GM13976 (cell line): ENCODE data around the gene ACAD10.

ENCODE experiments used
- DNase-seq: peaks from one replicate; pipeline ENCODE4 v3.0.0; 2012; ENCODE audit warnings: low spot score
- in situ Hi-C: fragments of 300-500 bp; cut with MboI; formaldehyde crosslinking; loops from one replicate; pipeline ENCODE4 v1.12.0; 2022; ENCODE audit warnings: low sequenced_read_pairs, mixed read lengths, inconsistent platforms; ENCODE audit not compliant: unreplicated experiment
- TF ChIP-seq, protein P1 (sequence below): IDR thresholded peaks from 2 replicates; pipeline ENCODE4 v1.5.1; 2012; ENCODE audit warnings: borderline replicate concordance, mild to moderate bottlenecking; ENCODE audit not compliant: insufficient read depth; ENCODE audit errors: extremely low read depth, missing control alignments, control extremely low read depth

Gene ACAD10

DNA sequence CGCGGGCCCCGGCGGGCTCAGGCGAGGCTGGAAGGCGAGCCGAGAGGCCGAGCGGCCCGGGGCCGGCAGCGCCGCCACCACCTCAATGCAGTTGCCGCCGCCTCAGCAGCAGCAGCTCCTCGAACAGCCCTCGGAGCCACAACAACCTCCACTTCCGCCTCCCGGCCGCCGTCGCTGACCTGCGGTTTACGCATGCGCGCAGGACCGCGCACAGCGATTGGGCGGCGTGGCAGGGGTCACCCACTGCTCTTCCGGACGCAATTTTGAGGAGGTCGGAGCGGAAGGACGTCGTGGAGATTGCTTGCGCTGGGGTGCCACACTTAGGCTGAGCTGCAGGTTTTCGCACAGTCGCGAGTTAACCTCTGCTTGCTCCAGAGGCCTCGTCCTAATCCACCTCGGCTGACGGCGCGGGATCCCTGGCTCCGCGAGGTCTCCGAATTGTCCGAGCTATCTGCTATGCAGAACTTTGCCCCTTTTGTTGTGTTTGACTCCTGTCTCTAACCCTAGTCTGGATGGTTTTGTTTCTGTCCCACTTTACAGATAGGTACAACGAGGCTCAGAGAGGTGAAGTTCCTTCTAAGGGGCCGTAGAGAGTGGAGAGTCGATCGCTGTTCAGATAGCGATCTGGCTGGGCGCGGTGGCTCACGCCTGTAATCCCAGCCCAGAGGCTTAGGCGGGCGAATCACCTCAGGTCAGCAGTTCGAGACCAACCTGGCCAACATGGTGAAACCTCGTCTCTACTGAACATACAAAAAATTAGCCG, at the start of gene ACAD10, which contains the start of gene BRAP:
ACAD10 (plus strand) TSS at position 243 of the 763 bp plus-strand sequence. CDS start 6,657 bp downstream, outside the sequence.
BRAP (minus strand) TSS at position 146 of the 763 bp plus-strand sequence. CDS start 164 bp downstream, outside the sequence.
- in situ Hi-C loops = no loop called here
- TF ChIP-seq, protein P1, sequence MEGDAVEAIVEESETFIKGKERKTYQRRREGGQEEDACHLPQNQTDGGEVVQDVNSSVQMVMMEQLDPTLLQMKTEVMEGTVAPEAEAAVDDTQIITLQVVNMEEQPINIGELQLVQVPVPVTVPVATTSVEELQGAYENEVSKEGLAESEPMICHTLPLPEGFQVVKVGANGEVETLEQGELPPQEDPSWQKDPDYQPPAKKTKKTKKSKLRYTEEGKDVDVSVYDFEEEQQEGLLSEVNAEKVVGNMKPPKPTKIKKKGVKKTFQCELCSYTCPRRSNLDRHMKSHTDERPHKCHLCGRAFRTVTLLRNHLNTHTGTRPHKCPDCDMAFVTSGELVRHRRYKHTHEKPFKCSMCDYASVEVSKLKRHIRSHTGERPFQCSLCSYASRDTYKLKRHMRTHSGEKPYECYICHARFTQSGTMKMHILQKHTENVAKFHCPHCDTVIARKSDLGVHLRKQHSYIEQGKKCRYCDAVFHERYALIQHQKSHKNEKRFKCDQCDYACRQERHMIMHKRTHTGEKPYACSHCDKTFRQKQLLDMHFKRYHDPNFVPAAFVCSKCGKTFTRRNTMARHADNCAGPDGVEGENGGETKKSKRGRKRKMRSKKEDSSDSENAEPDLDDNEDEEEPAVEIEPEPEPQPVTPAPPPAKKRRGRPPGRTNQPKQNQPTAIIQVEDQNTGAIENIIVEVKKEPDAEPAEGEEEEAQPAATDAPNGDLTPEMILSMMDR = no peak
- DNase-seq = peak; percentile 99

DNA sequence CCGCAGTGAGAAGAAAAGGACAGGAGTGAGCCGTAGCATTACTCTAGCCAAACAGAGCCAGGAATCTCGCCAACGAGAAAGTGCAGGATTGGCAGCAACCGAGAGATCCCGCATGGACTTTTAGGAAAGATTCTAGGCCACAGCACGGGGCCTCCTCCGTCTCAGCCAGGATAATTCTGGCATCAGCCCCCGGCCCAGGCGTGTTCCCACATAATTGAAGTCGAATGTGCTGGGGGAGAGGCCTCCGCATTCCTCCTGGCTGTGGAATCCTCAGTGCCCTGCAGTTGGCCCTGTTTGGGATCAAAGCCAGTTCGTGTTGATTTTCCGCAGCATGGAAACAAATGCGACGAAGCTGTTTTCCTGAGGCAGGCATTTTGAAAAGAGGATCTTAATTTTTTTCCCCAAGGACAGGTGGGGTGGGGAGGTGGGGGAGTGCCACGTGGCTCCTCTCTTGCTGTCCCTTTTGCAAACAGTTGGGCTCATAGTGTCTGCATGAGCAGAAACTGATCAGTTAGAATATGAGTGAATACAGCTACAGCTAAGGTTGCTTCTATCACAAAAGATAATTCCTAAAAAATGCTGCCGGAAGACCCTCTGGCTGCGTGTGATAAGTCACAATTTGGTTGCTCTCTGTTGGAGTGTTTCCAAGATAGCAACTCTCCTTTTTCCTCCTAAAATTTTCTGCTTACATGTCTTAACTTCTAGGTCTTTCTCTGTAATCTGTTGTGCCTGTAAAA, 49.5 kb upstream of the ACAD10 start:
- in situ Hi-C loops = no loop called here
- TF ChIP-seq, protein P1 = no peak
- no peak for DNase-seq

DNA sequence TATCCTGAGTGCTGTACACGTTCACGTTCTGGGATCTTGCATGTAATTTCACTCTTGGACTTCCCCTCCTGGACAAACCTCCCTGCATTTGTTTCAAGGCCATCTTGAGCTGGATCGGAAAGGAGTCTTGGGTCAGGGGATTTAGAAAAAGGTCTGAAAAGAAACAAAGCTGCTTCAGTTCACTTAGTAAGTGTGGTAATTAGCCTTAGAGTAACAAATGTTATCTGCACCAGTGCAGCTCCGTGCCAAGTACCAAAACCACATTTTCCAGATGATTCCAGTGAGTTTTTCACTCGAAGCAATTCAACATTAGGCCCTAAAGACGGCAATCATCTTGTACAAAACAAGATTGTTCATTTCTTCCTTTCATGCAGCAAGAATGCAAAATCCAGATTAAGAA, 47.3 kb upstream of the ACAD10 start:
- in situ Hi-C loops = no loop called here

DNA sequence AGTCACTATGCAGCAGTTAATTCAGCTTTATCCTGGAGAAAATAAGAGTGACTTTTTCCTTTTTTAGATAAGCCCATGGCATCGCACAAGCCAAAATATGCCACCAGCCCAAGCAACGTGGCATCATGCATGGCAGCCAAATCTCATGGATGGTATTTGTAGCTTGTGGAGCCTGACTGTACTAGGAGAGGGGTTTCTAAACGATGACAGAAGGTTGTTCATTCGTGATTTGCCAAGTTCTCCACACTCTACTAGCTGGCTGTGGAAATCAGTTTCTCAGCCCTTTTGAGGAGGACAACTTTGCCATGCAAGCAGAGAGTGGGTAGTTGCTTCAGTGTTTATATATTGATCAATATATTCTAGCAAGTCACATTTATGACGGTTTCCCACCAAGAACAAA, 45.3 kb upstream of the ACAD10 start:
- TF ChIP-seq, protein P1 = no peak
- no peak for DNase-seq
- in situ Hi-C loops = no loop called here

More for the DNA sequence above, 47.3 kb upstream of the ACAD10 start:
- TF ChIP-seq, protein P1 = no peak
- DNase-seq = no peak

DNA sequence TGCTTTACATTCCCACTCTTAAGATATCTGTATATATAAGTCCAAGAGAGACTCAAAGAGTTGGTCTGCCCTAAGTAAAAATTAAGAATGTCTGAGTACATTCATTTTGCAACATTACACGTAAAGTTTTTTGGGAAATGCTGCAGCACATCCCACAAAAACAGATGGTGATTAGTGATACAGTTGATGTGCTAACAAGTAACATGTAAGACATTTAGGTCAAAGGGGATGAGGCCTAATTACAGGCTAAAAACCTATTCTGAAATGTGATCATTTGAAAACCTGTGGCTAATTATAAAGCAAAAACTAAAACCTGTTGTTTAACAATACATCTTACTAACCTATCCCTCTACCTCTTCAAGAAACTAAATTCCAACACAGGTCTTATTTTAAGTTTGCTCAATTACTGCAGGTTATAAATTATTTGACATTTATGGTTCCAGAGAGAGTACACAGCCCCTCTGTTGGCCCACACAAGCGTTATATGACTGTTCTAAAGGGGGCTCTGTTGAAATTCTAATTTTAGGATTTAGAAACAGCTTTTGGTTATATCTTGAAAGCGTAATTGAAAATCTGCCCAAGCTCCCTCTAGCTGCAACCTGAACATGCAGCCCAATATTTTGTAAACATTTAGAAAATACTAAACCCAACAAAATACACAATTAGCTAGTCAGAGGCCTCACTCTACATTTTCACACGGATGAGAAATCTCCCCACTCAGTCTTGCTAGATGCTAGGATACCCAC, 43.0 kb upstream of the ACAD10 start:
- TF ChIP-seq, protein P1 = no peak
- no peak for DNase-seq
- in situ Hi-C loops = no loop called here

DNA sequence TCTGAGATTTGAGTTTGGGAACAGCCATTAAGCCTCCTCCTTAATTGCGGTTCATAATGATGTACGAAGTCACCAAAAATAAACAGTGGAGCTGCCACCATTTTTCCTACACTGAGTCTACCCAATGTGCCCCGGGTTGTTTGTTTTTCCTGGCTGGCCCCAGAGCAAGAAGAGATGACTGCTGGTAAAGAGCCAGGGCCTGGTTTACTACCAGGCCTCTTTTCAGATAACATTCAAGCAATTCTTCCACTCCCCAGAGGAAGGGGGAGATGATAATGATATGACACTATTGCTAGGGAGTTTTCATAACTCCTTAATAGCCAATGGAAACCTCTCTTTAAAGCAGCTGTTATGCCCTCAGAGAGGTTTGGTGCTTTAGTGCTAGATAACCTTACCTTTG, 42.4 kb upstream of the ACAD10 start:
- in situ Hi-C loops = no loop called here
- DNase-seq = no peak
- TF ChIP-seq, protein P1 = no peak
